Measurements from ENCODE around the gene CD80. TPM values are rescaled to one million over a fixed set of nuclear protein-coding genes. Genes with fewer than 3 reads are reported as not detected.

The CD80 gene
- total RNA-seq, 2 donors from 2014 or later = 0.62 to 1.7 TPM

- H3K4me1 Mint-ChIP-seq (ENCODE audit: low read depth in 2 of 2) = no peaks in the 10 kb centered on the region
- no peak overlapping the region for H3K4me3 Mint-ChIP-seq
- no peak for DNase-seq (ENCODE audit: low spot score)
- no peaks in the 10 kb centered on the region for H3K27me3 Mint-ChIP-seq
- H3K9me3 Mint-ChIP-seq = no peaks in the 10 kb centered on the region
- H3K36me3 Mint-ChIP-seq = peaks cover 14% of the 10 kb centered on the region
- no peak overlapping the region for H3K27ac Mint-ChIP-seq
- no peak for ATAC-seq
These were observed 34.3 kb downstream of the CD80 start for GRCh38 chr3:119524931-119525662.

GRCh38 chr3:119518026-119518425, 41.4 kb downstream of the CD80 start:
- Mint-ChIP-seq H3K4me3 (no peak overlapping the region), H3K27ac (no peak overlapping the region), H3K9me3 (no peaks in the 10 kb centered on the region), H3K36me3 (peaks cover 45% of the 10 kb centered on the region), H3K4me1 (ENCODE audit: low read depth in 2 of 2) (no peaks in the 10 kb centered on the region), H3K27me3 (no peaks in the 10 kb centered on the region)
- ATAC-seq = no peak
- no peak for DNase-seq (ENCODE audit: low spot score)

GRCh38 chr3:119517112-119517511, 42.3 kb downstream of the CD80 start:
- Mint-ChIP-seq H3K4me1 (ENCODE audit: low read depth in 2 of 2) (no peaks in the 10 kb centered on the region), H3K27ac (no peak overlapping the region), H3K9me3 (no peaks in the 10 kb centered on the region), H3K4me3 (no peak overlapping the region), H3K36me3 (peaks cover 46% of the 10 kb centered on the region), H3K27me3 (no peaks in the 10 kb centered on the region)
- no peak for ATAC-seq
- no peak for DNase-seq (ENCODE audit: low spot score)

DNA sequence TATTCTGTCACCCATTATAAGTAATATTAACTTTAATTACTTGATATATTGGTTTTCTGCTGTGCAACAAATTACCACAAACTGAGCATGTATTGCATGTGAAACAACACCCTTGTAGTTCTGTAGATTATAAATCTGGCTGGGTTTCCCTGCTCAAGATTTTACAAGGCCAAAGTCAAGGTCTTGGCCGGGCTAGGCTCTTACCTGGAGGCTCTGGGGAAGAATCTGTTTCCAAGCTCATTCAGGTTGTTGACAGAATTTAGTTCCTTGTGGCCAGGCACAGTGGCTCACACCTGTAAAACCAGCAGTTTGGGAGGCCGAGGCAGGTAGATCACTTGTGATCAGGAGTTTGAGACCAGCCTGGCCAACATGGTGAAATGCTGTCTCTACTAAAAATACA, 44.8 kb downstream of the CD80 start:
- ATAC-seq = no peak
- peaks cover 30% of the 10 kb centered on the region for H3K36me3 Mint-ChIP-seq

GRCh38 chr3:119510690-119511089, 48.7 kb downstream of the CD80 start:
- Mint-ChIP-seq H3K4me1 (ENCODE audit: low read depth in 2 of 2) (peaks cover 21 to 23% of the 10 kb centered on the region in 2 donors), H3K27ac (no peak overlapping the region), H3K9me3 (no peaks in the 10 kb centered on the region), H3K4me3 (no peak overlapping the region), H3K36me3 (peaks cover 22% of the 10 kb centered on the region), H3K27me3 (no peaks in the 10 kb centered on the region)
- ATAC-seq = no peak
- no peak for DNase-seq (ENCODE audit: low spot score)

More for the DNA sequence above, 44.8 kb downstream of the CD80 start:
- Mint-ChIP-seq H3K4me3 (no peak overlapping the region), H3K9me3 (no peaks in the 10 kb centered on the region), H3K27me3 (no peaks in the 10 kb centered on the region), H3K27ac (no peak overlapping the region), H3K4me1 (ENCODE audit: low read depth in 2 of 2) (no peaks in the 10 kb centered on the region)
- DNase-seq (ENCODE audit: low spot score) = no peak

GRCh38 chr3:119508172-119508845, 51.1 kb downstream of the CD80 start:
- no peaks in the 10 kb centered on the region for H3K27me3 Mint-ChIP-seq
- H3K4me1 Mint-ChIP-seq (ENCODE audit: low read depth in 2 of 2) = peaks cover 21 to 28% of the 10 kb centered on the region in 2 donors
- no peaks in the 10 kb centered on the region for H3K9me3 Mint-ChIP-seq
- DNase-seq (ENCODE audit: low spot score) (peak; percentile 62), ATAC-seq (peak; percentile 60 to 67)
- no peak overlapping the region for H3K4me3 Mint-ChIP-seq
- H3K27ac Mint-ChIP-seq = peak overlapping the region; percentile 54 to 77
- H3K36me3 Mint-ChIP-seq = peaks cover 24% of the 10 kb centered on the region

DNA sequence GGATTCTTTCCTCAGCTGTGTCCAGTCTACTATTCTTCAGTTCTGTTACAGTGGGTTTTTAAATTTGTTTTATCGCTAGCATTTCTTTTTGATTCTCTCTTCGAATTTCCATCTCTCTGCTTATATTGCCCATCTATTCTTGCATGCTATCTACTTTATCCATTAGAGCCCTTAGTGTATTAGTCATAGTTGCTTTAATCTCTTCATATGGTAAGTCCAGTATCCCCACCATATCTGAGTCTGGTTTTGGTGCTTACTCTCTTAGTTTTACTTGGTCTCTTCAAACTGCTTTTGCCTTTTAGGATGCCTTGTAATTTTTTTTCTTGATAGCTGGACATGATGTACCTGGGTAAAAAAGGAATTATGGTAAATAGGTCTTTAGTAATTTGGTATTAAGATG, 52.0 kb downstream of the CD80 start:
- Mint-ChIP-seq H3K4me1 (ENCODE audit: low read depth in 2 of 2) (peaks cover 21 to 28% of the 10 kb centered on the region in 2 donors), H3K27ac (peak overlapping the region; percentile 41 to 75), H3K9me3 (no peaks in the 10 kb centered on the region), H3K36me3 (peaks cover 20% of the 10 kb centered on the region), H3K4me3 (peak overlapping the region; percentile 67), H3K27me3 (no peaks in the 10 kb centered on the region)
- no peak for ATAC-seq
- DNase-seq (ENCODE audit: low spot score) = no peak

DNA sequence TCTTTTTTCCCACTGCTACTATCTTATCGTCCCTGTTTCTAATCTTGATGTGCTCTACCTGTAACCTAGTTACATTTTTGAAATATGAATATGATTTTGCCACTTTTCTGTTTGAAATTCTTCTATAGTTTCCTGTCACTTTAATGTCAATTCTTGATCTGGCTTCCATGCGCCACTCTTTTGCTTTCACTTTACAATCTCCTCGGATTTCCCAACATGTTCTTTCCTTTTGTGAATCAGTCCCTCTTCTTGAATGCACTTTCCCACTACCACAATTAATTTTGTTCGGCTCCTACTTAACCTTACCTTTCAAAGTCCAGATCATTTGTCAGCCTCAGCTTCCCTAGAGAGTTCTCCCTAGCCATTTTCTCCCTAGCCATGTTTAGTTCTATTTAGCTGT, 52.8 kb downstream of the CD80 start:
- Mint-ChIP-seq H3K9me3 (no peaks in the 10 kb centered on the region), H3K27me3 (no peaks in the 10 kb centered on the region), H3K36me3 (peaks cover 20% of the 10 kb centered on the region), H3K27ac (peak overlapping the region; percentile 41 to 75), H3K4me1 (ENCODE audit: low read depth in 2 of 2) (peaks cover 23 to 30% of the 10 kb centered on the region in 2 donors), H3K4me3 (peak overlapping the region; percentile 67)
- ATAC-seq (no peak), DNase-seq (ENCODE audit: low spot score) (no peak)

GRCh38 chr3:119500901-119501300, 58.5 kb downstream of the CD80 start:
- no peaks in the 10 kb centered on the region for H3K9me3 Mint-ChIP-seq
- no peak for DNase-seq (ENCODE audit: low spot score)
- no peaks in the 10 kb centered on the region for H3K27me3 Mint-ChIP-seq
- H3K27ac Mint-ChIP-seq = peak overlapping the region in 1 of 2 donors; percentile 38
- peaks cover 7% of the 10 kb centered on the region for H3K36me3 Mint-ChIP-seq
- peaks cover 17 to 45% of the 10 kb centered on the region in 2 donors for H3K4me1 Mint-ChIP-seq (ENCODE audit: low read depth in 2 of 2)
- no peak for ATAC-seq
- peak overlapping the region; percentile 26 for H3K4me3 Mint-ChIP-seq

DNA sequence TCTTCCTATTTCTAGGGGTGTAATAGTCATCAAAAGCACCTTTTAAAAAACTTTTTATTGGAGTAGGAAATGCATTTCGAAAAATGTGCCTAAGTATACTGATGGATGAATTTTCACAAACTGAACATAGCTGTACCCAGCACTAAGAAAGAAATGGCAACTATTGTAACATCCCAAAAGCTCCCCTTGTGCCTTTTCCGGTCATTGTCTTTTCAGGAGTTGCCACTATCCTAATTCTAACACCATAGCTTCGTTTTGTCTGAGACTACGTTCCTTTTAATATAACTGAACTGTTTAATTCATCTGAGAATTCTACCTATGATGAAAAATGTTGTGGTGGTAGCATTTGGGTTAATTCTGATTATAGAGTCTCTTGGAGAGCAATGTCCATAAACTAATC, 59.1 kb downstream of the CD80 start:
- Mint-ChIP-seq H3K36me3 (peaks cover 7% of the 10 kb centered on the region), H3K9me3 (no peaks in the 10 kb centered on the region), H3K4me1 (ENCODE audit: low read depth in 2 of 2) (peaks cover 17 to 45% of the 10 kb centered on the region in 2 donors), H3K4me3 (peak overlapping the region; percentile 51), H3K27ac (peak overlapping the region in 1 of 2 donors; percentile 38), H3K27me3 (no peaks in the 10 kb centered on the region)
- ATAC-seq = no peak
- no peak for DNase-seq (ENCODE audit: low spot score)

- ATAC-seq (peak; percentile 100), DNase-seq (ENCODE audit: low spot score) (peak; percentile 98)
- Mint-ChIP-seq H3K4me1 (ENCODE audit: low read depth in 2 of 2) (peaks cover 17 to 40% of the 10 kb centered on the region in 2 donors), H3K4me3 (peak within 1 kb of the TSS; percentile 99), H3K27me3 (no peaks in the 10 kb centered on the region), H3K9me3 (no peaks in the 10 kb centered on the region), H3K27ac (peak within 1 kb of the TSS; percentile 98 to 99), H3K36me3 (no peaks in the 10 kb centered on the region)
These were observed 61.0 kb downstream of the CD80 start, which contains the start of gene TIMMDC1 for GRCh38 chr3:119498186-119499011. TIMMDC1 (plus strand) TSS chr3:119498547; CDS start chr3:119498734, 187 bp downstream.

GRCh38 chr3:119497820-119498185, 61.6 kb downstream of the CD80 start:
- H3K27me3 Mint-ChIP-seq = no peaks in the 10 kb centered on the region
- H3K9me3 Mint-ChIP-seq = no peaks in the 10 kb centered on the region
- ATAC-seq = no peak
- H3K27ac Mint-ChIP-seq = peak overlapping the region; percentile 98 to 99
- H3K4me3 Mint-ChIP-seq = peak overlapping the region; percentile 99
- H3K4me1 Mint-ChIP-seq (ENCODE audit: low read depth in 2 of 2) = peaks cover 17 to 40% of the 10 kb centered on the region in 2 donors
- DNase-seq (ENCODE audit: low spot score) = no peak
- H3K36me3 Mint-ChIP-seq = peaks cover under 1% of the 10 kb centered on the region

DNA sequence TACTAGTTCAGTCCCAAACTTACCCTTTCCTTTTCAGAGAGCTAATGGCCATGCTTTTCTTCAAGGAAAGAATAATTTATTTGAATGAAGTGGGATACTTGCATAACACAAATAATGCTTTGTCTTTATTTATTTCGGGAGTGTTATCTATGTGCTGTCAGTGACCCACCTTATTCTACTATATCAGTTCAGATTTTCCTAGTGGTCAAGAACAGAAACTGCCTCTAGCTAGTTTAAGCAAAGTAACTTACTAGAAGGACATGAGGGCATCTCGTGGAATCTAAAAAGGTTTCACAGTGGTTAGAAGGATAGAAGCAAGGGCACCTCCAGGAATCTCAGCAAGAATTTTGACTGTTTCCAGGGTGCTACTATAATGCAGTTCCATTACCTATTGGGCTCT, 64.8 kb downstream of the CD80 start:
- no peak for ATAC-seq
- Mint-ChIP-seq H3K4me3 (no peak overlapping the region), H3K27me3 (no peaks in the 10 kb centered on the region)

More for the DNA sequence above, 64.8 kb downstream of the CD80 start:
- H3K9me3 Mint-ChIP-seq = no peaks in the 10 kb centered on the region
- H3K36me3 Mint-ChIP-seq = peaks cover 8% of the 10 kb centered on the region
- no peak overlapping the region for H3K27ac Mint-ChIP-seq
- H3K4me1 Mint-ChIP-seq (ENCODE audit: low read depth in 2 of 2) = peaks cover 9 to 20% of the 10 kb centered on the region in 2 donors
- no peak for DNase-seq (ENCODE audit: low spot score)
